Measurements from ENCODE around the gene SAAL1.

Gene SAAL1

GRCh38 chr11:18106688-18107087, 806 bp upstream of the SAAL1 start:
- Histone ChIP-seq H3K27ac (ENCODE audit: poor library complexity, severe bottlenecking) (no peak overlapping the region), H3K4me3 (ENCODE audit: severe bottlenecking) (no peak overlapping the region), H3K9me3 (ENCODE audit: severe bottlenecking) (no peaks in the 10 kb centered on the region), H3K36me3 (ENCODE audit: low read depth) (peaks cover 23% of the 10 kb centered on the region), H3K27me3 (ENCODE audit: insufficient read depth, poor library complexity, severe bottlenecking) (no peaks in the 10 kb centered on the region), H3K4me1 (ENCODE audit: insufficient read depth, poor library complexity, severe bottlenecking) (peaks cover 11% of the 10 kb centered on the region)
- DNase-seq (ENCODE audit: low spot score) (no peak), ATAC-seq (ENCODE audit: low read depth) (0 out of 3 replicates have a peak, but pooled peaks have one; percentile 26)
- no peak for TF ChIP-seq CTCF (IDR thresholded peaks at IDR 0.05; ENCODE audit: poor library complexity, severe bottlenecking)

- Histone ChIP-seq H3K27ac (ENCODE audit: poor library complexity, severe bottlenecking) (no peak overlapping the region), H3K36me3 (ENCODE audit: low read depth) (peaks cover 37% of the 10 kb centered on the region), H3K4me1 (ENCODE audit: insufficient read depth, poor library complexity, severe bottlenecking) (peaks cover 11% of the 10 kb centered on the region), H3K9me3 (ENCODE audit: severe bottlenecking) (no peaks in the 10 kb centered on the region), H3K27me3 (ENCODE audit: insufficient read depth, poor library complexity, severe bottlenecking) (no peaks in the 10 kb centered on the region), H3K4me3 (ENCODE audit: severe bottlenecking) (peak overlapping the region; percentile 89)
- ATAC-seq (ENCODE audit: low read depth) (no peak), DNase-seq (ENCODE audit: low spot score) (no peak)
- TF ChIP-seq CTCF (IDR thresholded peaks at IDR 0.05; ENCODE audit: poor library complexity, severe bottlenecking) = no peak
Measured at GRCh38 chr11:18105086-18105801, 638 bp downstream of the SAAL1 start.

- no peaks in the 10 kb centered on the region for H3K27me3 ChIP-seq (ENCODE audit: insufficient read depth, poor library complexity, severe bottlenecking)
- H3K27ac ChIP-seq (ENCODE audit: poor library complexity, severe bottlenecking) = no peak overlapping the region
- DNase-seq (ENCODE audit: low spot score) = no peak
- H3K36me3 ChIP-seq (ENCODE audit: low read depth) = peaks cover 66% of the 10 kb centered on the region
- no peak for ATAC-seq (ENCODE audit: low read depth)
- TF ChIP-seq CTCF (IDR thresholded peaks at IDR 0.05; ENCODE audit: poor library complexity, severe bottlenecking) = no peak
- H3K9me3 ChIP-seq (ENCODE audit: severe bottlenecking) = no peaks in the 10 kb centered on the region
- H3K4me3 ChIP-seq (ENCODE audit: severe bottlenecking) = no peak overlapping the region
- H3K4me1 ChIP-seq (ENCODE audit: insufficient read depth, poor library complexity, severe bottlenecking) = peaks cover 6% of the 10 kb centered on the region
Measured at GRCh38 chr11:18100926-18101656, 4.8 kb downstream of the SAAL1 start.

- no peak for TF ChIP-seq CTCF (IDR thresholded peaks at IDR 0.05; ENCODE audit: poor library complexity, severe bottlenecking)
- H3K27ac ChIP-seq (ENCODE audit: poor library complexity, severe bottlenecking) = no peak overlapping the region
- H3K36me3 ChIP-seq (ENCODE audit: low read depth) = peaks cover 92% of the 10 kb centered on the region
- ATAC-seq (ENCODE audit: low read depth) (no peak), DNase-seq (ENCODE audit: low spot score) (no peak)
- H3K27me3 ChIP-seq (ENCODE audit: insufficient read depth, poor library complexity, severe bottlenecking) = no peaks in the 10 kb centered on the region
- H3K9me3 ChIP-seq (ENCODE audit: severe bottlenecking) = no peaks in the 10 kb centered on the region
- H3K4me1 ChIP-seq (ENCODE audit: insufficient read depth, poor library complexity, severe bottlenecking) = no peaks in the 10 kb centered on the region
- no peak overlapping the region for H3K4me3 ChIP-seq (ENCODE audit: severe bottlenecking)
Measured at GRCh38 chr11:18093959-18094358, 11.9 kb downstream of the SAAL1 start.

GRCh38 chr11:18091731-18092130, 14.2 kb downstream of the SAAL1 start:
- H3K4me3 ChIP-seq (ENCODE audit: severe bottlenecking) = no peak overlapping the region
- no peak for DNase-seq (ENCODE audit: low spot score)
- ATAC-seq (ENCODE audit: low read depth) = no peak
- no peaks in the 10 kb centered on the region for H3K9me3 ChIP-seq (ENCODE audit: severe bottlenecking)
- H3K36me3 ChIP-seq (ENCODE audit: low read depth) = peaks cover 99% of the 10 kb centered on the region
- no peak overlapping the region for H3K27ac ChIP-seq (ENCODE audit: poor library complexity, severe bottlenecking)
- H3K4me1 ChIP-seq (ENCODE audit: insufficient read depth, poor library complexity, severe bottlenecking) = no peaks in the 10 kb centered on the region
- no peaks in the 10 kb centered on the region for H3K27me3 ChIP-seq (ENCODE audit: insufficient read depth, poor library complexity, severe bottlenecking)
- TF ChIP-seq CTCF (IDR thresholded peaks at IDR 0.05; ENCODE audit: poor library complexity, severe bottlenecking) = no peak

Data from RWPE2 (cell line).